Measurements from ENCODE around the gene VRK1.

The VRK1 gene

DNA sequence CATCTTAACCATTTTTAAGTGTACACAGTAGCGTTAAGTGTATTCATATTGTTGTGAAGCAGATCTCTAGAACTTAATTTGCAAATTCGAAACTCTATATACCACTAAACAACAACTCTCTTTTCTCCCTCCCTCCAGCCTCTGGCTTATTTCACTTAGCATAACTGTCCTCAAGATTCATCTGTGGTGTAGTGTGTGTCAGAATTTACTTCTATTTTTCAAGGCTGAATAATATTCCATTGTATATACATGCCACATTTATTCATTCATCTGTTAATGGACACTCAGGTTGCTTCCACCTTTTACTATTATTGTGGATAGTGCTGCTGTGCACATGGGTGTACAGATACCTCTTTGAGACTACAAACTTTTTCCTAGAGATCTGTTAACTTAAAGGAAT, 26.5 kb downstream of the VRK1 start:
- DNase-seq (ENCODE audit: low read depth in 4 of 4, low spot score in 1 of 4), result no peak

DNA sequence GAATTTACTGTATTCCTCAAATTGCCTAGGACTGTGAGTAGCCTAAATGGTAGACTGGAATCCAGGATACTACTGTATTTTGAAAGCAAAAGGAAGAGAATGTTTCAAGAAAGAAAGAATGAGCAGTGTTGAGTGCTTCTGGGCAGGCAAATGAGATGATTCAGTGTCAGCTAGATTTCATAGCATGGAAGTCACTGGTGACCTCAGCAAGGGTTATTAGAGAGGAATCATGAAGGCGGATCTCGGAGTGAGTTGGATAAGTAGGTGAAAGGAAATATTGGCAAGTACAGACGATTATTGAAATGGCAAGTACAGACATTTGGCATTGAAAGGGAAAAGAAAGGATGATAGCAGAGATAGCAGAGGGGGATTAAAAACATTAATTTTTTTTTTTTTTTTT, 27.1 kb downstream of the VRK1 start:
- no peak for DNase-seq (ENCODE audit: low read depth in 4 of 4, low spot score in 1 of 4)

DNA sequence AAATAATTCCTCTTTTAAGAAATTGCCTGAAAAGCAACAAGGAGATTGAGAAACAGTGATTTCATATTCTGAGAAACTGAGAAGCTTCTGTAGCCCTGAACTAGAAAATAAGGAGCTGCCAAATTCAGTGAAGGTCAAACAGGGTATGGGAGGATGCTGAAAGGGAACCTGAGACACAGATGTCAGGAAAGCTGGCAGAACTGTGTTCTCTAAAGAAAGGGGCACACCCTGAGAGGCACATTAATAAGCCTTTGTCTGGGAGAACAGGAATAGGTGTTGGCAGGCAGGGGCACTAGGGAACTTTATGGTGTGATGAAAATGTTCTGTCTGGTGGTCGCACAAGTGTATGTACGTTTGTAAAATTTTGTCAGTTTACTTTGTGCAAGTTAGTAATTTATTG, 29.6 kb downstream of the VRK1 start:
- no peak for DNase-seq (ENCODE audit: low read depth in 4 of 4, low spot score in 1 of 4)

DNA sequence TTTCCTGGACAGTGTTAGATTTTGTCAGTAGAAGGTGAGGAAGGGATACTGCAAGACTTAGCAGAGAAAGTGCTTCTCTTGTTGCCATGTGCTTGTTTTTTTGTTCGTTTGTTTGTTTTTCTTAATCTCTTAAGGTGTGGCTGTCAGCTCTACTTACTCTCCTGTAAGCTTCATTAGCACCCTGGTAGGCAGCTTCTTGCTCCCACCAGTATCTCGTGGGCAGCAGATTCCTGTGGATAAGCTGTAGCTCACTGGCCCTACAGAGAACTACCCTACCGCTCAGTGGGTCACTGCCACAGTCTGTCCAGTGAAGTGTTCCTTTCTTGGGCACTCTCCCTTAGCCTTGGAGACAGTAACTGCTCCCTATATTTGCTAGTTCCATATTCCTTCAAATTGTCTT, 30.1 kb downstream of the VRK1 start:
- no peak for DNase-seq (ENCODE audit: low read depth in 4 of 4, low spot score in 1 of 4)

DNA sequence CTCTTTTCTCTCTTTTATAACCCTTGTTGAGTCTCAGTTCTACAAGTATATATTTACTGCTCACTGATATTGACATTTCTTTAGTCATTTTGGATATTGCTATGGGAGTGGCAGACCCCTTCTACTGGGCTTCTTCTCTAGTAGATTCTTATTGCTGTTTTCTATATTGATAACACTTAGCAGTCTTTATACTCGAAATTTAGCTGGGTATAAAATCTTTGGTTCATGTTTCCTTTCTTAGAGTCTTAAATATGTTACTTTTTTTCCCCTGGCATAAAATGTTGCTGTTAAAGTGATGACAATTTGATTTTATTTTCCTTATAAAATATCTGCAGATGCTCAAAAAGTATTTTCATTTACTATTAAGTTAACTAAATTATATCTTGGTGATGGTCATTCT, 32.6 kb downstream of the VRK1 start:
- DNase-seq (ENCODE audit: low read depth in 4 of 4, low spot score in 1 of 4), result no peak

DNA sequence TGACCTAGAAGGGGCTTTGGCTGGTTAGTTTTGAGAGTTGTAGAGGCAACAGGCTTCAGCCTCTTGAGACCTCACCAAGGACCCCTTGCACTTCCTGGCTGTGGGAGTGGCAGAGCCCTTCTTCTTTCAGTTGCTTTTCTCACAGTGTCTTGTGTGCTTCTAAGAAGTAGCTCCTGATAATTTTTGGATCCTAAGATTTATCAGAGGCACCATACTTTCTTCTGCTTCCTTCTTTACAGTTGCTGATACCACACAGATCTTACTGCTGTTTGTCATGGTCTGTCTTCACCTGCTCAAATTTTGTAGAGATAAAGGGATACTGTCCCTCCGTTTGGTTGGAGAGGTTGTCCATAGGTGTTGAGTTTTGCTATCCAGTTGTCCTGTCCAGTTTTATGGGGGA, 33.8 kb downstream of the VRK1 start:
- DNase-seq (ENCODE audit: low read depth in 4 of 4, low spot score in 1 of 4), result no peak

DNA sequence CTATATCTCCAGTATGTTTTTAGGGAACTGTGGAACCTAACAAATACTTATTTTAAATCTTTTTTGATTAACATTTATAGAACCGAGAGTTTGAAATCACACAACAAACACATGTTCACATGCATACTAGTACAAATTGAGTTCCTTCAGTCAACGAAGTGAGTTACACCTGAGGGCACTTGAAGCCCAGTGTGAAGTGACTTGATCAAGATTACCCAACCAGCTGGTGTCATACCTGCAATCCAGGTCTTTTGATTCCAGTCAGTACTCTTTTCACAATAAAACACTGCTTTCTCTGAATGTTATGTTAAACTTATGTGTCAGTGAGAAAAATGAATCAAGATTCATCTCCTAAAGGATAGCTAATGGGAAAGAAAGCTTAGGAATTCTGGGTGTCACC, 35.2 kb downstream of the VRK1 start:
- DNase-seq (ENCODE audit: low read depth in 4 of 4, low spot score in 1 of 4), result no peak

DNA sequence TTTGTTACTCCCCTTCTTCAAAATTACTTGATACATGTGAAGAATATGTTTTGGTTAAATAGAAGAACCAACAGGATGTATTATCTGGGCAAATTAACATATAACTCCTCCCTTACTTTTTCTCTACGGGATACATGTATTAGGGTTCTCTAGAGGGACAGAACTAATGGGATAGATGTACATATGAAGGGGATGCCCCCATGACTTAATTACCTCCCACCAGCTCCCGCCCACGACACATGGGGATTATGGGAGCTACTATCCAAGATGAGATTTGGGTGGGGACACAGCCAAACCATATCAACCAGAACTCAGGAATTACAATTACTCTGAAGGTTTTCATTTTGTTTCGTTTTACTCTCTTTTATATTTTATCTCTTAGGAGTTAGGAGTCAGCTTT, 41.3 kb downstream of the VRK1 start:
- no peak for DNase-seq (ENCODE audit: low read depth in 4 of 4, low spot score in 1 of 4)

DNA sequence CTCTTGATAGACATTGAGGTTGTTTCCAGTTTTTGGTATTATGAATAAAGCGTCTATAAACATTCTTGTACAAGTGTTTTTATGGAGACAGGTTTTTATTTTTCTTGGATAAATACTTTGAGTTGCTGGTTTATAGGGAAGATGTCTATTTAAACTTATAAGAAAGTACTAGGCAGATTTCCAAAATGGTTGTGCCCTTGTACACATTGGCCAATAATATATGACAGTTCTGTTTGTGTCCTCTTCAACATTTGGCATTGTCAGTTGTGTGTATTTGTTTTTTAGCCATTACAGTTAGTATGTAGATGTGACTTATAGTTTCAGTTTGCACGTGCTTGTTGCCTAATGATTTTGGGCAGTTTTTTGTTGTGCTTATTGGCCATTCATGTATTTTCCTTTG, 42.1 kb downstream of the VRK1 start:
- DNase-seq (ENCODE audit: low read depth in 4 of 4, low spot score in 1 of 4), result no peak

DNA sequence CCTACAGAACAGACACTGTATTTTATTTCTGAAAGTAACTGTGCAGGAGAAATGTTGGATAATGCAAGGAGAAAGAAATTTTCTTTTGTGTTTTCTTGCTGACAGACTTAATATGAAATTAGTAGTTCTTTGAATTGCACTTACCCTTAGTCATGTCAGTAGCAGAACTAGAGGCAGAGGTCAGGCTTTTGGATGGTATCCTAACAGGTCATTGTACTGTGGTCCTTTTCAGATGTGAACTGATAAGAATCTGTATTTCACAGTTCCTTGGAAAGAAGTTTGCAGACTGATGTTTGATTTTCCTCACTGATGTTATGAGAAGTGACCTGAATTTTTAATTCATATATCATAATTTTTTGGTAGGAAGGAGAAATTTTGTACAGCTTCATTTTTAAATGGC, 46.0 kb downstream of the VRK1 start:
- no peak for DNase-seq (ENCODE audit: low read depth in 4 of 4, low spot score in 1 of 4)

DNA sequence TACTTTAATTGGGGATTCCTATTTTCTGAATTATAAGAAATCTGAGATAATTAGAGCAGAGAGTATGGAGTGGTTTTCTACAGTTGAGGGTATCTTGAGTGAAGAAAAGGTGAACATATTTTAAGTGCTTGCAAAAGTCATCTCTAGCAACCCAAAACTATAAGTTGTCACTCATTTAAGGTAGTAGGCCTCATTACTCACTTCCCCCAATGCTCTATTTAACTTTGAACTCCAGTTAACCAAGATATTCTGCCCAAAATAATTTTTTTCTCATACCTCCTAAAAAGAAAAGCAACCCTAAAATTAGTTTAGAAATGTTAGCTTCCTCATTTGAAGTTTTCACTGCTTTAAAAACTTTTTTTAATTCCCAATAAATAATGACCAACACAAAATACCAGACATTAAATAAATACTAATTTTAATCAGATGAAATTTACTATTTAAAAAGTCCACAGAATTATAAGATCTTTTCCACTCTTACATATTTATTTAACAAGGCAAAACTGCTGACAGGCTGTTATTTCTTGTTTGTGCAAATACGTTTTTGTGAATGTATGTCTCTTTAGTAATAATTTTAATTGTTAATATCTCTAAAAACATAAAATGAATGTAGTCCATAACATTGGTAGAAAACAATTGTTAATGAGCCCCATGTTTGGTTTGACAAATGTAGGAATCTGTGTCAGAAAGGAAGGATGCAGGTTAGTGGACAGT, 47.8 kb downstream of the VRK1 start:
- DNase-seq (ENCODE audit: low read depth in 4 of 4, low spot score in 1 of 4), result no peak

DNA sequence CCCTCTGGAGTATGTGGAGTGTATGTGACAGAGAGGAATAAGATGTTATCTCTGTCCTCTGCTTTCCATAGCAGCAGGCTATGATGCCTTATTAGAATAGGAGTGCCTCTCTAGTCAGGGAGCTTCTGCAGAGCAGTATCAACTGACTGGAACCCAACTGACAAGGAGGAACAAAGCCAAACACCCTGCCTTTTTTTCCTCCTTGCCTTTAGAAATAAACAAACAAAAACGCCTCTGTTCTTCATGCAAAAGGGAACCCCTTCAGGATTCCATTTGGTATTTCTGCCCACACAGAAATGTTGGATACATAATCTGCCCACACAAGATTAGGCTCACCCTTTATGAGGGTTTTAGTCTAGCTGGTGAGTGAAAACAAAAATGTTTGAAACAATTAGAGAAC, 50.3 kb downstream of the VRK1 start:
- no peak for DNase-seq (ENCODE audit: low read depth in 4 of 4, low spot score in 1 of 4)

DNA sequence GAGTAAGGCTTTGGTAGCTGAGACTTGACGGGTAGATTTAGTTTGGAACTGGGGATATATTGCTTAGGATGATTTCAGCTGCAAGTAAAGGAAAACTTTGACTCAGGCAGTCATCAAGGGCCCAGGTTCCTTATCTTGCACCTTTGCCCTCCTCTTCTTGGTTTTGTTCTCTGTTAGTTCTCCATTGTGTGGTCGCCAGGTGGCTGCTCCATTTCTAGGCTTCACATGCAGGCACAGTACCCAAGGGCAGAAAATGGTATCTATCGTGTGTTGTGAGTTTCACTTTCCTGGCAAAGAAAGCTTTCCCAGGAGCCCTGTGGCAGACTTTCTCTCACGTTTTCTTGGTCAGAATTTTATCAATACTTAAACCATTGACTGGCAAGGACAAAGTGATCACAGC, 50.8 kb downstream of the VRK1 start:
- DNase-seq (ENCODE audit: low read depth in 4 of 4, low spot score in 1 of 4), result no peak

DNA sequence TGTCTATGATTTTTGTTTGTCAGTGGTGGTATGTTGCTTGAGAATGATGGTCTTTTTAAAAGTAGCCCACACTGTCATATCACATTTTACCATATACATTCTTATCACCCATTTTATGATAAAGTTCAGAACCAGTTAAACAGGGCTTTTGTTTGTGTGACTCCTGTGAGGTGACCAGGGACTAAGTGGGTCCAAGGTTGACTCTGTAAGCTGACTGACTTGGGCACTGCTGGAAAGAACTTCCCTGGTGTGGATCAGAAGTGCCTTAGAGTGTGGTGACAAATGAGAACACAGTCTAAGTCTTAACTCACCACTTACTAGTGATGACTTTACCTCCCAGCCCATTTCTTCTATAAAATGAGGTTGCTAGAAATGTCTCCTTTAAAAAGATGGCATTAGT, 52.6 kb downstream of the VRK1 start:
- no peak for DNase-seq (ENCODE audit: low read depth in 4 of 4, low spot score in 1 of 4)

DNA sequence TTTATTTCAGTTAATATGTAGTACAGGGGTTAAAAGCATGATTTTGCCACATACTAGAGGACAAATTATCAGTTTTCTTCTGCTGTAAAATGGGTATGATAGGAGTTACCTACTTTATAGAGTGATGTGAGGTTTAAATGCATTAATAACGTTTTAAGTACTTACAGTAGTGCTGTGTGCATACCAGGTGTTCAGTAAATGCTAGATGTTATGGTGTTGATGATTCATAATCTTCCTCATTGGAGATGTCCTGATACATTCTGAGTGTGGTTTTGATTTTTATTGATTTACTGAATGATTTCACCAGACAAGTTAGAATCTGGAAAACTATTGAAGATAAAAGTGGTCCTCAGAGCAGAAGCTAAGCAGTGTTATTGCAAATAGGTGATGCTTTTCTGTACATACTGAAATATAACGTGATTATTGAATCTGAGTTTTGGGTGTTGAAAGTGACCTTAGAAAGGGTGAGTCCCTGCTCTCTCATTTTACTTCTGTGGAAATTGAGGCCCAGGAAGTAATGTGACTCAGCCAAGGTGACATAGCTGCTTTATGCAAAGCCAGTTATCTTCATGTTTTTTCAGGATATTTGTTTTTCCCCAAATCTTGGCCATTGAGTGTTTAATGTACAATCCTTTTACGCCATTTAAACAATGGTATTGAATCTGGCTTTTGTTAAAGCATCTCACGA, 54.7 kb downstream of the VRK1 start:
- no peak for DNase-seq (ENCODE audit: low read depth in 4 of 4, low spot score in 1 of 4)

DNA sequence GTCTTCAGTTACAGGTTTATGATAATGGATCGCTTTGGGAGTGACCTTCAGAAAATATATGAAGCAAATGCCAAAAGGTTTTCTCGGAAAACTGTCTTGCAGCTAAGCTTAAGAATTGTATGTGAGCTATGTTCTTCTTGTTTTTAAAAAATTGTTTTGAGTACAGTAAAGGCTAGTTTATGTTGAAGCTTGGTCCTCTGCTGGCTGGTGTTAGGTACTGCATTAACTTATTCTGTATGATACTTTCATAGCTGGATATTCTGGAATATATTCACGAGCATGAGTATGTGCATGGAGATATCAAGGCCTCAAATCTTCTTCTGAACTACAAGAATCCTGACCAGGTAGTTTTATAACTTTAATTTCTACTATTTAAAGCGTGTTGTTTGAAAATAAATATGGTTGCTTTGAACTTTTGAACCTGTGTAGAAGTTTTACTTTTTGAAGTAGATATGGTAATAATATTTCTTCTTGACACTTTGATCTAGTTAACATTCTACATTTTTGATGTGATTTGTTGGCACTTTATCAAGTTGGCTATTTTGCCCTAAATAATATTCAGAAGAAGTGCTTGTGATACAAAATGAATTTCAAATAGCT, 55.7 kb downstream of the VRK1 start:
- DNase-seq (ENCODE audit: low read depth in 4 of 4, low spot score in 1 of 4), result no peak

DNA sequence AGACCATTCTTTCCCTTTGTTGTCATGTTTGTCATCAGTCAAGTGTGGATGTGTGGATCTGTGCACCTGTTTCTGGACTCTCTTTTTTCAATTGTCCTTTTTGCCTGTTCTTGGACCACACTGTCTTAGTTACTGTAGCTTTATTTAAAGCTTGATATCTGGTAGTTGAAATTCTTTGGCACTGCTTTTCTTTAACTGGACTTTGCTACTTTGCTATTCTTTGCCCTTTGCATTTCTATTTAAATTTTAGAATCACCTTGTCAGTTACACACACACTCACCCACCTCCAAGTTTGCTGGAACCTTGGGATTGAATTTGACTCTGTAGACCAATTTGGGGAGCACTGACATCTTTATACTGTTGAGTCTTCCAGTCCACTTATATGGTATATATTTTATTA, 61.5 kb downstream of the VRK1 start:
- no peak for DNase-seq (ENCODE audit: low read depth in 4 of 4, low spot score in 1 of 4)

DNA sequence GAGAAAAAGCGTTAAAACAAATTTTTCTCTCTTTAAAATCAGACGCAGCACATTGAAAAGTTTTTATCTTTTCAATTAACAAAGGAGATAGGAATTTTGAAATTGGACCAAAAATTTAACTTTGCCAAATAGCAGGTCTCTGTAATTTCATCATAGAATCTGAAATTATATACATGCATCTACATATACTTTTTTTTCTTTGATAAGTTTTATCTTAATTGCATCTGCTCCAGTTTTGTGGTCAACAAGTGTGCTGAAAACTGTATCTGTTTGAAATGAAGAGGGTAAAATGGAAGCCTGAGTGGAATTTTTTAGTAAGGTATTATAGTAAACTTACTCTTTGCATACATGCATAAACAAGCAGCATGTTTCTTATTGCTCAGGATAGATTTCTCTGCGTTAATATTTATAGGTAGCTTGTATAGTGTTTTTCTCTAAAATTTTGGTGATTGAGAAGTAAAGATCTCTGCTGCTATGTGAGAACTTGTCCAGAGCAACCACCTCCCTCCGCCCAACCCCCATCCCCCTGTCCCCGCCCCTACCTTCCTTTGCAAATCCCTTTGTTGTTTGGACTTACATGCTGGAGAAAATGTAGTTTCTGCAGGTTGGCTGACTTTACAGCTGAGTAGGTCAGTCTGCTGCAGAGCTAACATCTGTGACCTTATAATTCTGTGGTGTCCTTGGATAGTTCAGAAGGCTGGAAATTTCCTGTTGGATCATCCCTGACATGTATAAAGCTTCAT, 64.6 kb downstream of the VRK1 start:
- DNase-seq (ENCODE audit: low read depth in 4 of 4, low spot score in 1 of 4), result no peak

DNA sequence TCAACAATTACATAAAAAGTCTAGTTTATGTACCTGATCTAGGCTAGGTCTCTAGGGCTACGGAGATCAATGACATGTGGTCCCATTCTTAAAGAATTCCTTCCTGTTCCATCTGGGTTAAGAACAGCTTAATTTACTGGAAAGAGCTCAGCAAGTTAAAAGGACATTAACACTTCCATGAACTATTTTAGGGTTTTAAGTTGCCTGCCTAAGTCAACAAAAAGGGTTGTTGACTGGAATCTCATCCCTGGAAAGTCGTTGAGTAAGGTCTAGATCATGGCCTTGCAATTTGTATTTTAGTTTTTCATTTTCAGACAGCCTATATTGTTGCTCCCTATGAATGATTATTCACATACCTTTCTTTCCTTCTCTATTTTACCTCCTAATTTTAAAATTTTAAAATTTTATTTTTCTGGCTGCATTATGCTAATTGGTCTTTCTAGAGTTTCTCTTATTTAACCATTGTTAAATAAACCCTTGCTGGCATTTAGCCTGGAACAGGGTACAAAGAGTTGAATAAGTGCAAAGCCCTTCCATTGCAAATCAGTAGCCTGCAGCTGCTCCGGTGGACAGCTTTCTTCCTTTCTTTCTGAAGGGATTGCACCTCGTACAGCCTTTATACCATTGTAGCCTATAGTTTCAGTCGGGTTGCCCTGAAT, 66.3 kb downstream of the VRK1 start:
- DNase-seq (ENCODE audit: low read depth in 4 of 4, low spot score in 1 of 4), result no peak

DNA sequence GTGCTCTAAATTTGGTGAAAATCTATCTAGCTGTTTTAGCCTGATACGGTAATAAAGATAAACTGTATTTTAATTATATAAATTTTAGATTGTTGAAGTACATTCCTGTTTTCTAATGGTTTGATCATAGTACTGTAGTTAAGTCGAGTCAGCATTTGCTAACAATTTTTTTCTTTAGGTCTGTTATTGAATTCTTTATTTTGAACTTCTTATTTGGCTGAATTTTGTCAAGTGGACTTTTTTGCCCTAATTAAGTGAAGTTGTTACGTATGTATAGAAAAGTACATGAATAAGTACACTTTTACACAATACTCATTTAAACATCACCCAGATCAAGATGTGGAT, 66.8 kb downstream of the VRK1 start:
- DNase-seq (ENCODE audit: low read depth in 4 of 4, low spot score in 1 of 4), result no peak

DNA sequence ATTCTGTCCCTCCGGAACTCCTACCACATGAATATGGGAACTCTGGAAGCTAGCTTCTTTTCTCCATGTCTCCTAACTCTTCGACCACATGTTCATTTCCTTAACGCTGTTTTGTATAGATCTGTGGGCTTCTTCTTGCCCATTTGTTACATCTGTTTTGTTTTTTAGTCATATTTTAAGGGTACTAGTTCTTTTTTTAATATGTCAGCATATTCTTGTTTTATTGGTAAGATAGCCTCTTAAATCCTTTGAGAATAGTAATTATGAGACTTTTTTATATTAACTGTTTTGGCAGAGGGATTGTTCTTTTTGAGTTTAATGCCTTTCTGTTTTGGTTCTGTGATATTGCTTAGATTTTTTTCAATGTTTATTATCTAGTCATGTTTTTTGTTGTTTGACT, 70.5 kb downstream of the VRK1 start:
- DNase-seq (ENCODE audit: low read depth in 4 of 4, low spot score in 1 of 4), result no peak

DNA sequence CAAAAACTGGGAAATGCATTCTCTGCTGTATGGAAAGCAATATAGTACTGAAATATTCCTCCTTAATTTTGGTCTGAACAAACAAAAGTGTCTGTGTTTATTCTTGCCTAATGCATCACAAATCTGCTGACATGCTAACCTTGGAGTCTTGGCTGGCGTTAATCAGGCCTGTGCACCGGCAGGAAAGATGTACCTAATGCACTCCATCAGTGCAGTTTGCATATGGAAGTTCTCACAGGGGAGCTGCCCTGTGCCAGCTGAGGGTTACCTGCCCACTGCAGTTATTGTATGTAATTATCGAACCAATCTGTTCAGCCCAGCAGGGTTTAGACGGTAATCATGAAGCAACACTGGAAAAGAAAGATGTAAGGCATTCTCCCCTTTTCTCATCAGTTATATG, 76.9 kb downstream of the VRK1 start:
- DNase-seq (ENCODE audit: low read depth in 4 of 4, low spot score in 1 of 4), result no peak

Data from stimulated activated CD4-positive, alpha-beta T cell treated with anti-CD3 and anti-CD28 coated beads, Interleukin-1b, Interleukin-23, amount 100 ng/mL, for 24 hours (primary cell).